ENCODE measurements around the gene CD81.
"Not testable (repeated sequence)": the region's sequence is repeated elsewhere in the genome, so short reads cannot be mapped to it uniquely, and the experiment has no call there.

CD81 gene, protein sequence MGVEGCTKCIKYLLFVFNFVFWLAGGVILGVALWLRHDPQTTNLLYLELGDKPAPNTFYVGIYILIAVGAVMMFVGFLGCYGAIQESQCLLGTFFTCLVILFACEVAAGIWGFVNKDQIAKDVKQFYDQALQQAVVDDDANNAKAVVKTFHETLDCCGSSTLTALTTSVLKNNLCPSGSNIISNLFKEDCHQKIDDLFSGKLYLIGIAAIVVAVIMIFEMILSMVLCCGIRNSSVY

DNA sequence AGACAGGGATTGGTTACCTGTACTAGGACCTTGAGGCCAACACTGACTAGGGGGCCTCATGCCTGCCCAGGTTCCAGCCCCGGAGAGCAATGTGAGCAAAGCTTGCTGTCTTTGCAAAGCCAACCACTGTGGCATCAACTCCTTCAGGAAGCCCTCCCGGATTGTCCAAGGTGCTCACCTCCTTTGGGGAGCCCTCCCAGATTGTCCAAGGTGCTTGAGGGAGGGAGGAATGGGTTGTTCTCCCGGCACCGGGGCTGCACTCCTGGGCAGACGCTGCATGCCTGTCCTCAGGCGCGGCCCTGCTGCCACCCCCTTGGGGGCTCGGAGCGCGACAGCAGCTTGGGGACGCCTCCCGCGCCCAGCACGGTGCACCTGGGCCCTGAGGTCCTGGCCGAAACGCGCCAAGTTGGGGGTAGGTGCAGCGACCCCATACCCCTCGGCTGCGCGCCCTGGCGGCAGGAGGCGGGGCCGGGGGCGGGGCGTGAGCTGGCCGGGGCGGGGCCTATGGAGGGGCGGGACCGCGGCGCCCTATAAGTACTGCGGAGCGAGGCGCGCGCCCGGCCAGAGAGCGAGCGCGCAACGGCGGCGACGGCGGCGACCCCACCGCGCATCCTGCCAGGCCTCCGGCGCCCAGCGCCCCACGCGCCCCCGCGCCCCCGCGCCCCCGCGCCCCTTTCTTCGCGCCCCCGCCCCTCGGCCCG is at the start of gene CD81:
TSS of gene CD81 (plus strand) at position 560 of the 701 bp plus-strand sequence. CDS start 240 bp downstream, outside the sequence.
- DNase-seq: no peak

DNA sequence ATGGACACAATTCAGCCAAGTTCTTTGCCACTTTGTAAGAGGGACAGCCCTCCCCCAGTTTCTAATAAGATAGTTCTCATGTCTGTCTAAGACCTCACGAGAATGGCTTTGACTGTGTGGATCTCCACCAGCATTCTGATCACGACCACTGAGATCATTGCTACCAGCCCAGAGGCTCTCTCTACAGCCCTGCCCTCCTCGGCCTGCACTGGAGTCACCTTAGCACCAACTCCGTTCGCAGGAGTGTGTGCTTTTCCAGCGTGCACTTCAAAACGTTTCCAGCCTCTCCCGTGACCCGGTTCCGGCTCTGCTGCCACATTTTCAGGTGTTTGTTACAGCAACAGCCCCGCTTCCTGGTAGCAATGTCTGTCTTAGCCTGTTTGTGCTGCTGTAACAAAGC is 49.1 kb upstream of the CD81 start:
- DNase-seq: no peak

DNA sequence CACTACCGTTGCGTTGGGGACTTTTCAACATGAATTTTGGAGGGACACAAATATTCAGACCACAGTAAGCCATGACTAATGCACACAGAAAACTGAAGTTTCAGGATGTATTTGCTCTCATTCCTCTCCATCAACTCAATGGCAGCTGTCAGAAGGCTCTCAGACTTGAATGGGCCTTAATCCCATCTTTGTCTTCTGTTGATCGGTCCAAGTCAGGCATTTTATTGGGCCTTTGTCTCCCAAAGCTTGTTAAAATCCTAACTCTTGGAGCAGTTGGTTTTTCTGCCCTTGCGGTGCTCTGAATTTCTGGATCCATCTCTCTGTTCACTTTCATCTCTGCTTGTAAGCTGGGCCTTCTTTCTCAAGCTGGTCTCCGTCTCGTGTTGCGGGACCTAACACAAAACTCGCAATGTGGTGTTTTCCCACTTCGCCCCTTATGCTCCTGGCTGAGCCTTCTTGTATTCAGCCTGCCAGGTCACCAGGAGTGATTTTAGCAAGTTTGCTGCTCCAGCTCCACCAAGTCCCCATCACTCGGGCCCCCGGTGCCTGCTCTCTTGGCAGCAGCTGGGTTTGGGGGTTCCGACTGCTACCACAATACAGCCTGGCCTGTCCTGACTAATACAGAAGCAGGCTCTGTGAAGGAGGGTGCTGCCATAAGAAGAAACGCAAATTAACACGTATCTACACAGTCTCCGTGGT is 48.3 kb upstream of the CD81 start:
- no peak for DNase-seq

DNA sequence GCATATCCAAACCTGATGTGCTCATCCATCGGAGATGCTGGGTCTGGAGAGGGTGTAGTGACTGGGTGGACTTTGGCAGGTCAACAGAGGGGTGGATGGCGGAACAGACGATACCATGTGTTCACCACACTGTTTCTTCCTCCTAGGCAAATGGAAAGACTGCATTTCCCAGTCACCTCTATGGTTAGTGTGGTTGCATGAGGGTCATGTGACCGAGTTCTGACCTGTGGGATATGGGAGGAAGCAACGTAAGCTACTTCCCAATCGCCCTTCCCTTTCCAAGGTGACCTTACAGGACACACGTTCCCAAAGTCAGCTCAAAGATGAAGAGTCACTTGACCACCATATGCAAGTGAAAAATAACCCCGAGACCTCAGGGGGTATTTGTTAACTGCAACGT is 47.6 kb upstream of the CD81 start:
- DNase-seq: no peak

DNA sequence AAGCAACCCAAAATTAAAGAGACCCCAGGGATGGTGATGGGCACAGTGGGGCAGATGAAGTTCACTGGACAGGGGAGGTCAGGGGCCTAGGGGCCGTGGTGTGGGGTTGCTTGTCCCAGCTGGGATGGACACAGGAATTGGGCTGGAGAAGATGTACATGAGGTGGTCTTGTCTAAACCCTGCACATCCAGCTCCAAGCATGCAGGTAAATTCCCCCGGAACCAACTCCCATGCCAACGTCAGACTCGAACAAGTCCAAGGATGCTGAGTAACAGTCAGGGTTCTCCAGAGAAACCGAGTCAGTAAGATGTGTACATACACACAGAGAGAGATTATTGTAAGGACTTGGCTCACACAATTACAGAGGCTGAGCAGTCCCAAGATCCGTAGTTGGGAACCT is 46.4 kb upstream of the CD81 start:
- no peak for DNase-seq

DNA sequence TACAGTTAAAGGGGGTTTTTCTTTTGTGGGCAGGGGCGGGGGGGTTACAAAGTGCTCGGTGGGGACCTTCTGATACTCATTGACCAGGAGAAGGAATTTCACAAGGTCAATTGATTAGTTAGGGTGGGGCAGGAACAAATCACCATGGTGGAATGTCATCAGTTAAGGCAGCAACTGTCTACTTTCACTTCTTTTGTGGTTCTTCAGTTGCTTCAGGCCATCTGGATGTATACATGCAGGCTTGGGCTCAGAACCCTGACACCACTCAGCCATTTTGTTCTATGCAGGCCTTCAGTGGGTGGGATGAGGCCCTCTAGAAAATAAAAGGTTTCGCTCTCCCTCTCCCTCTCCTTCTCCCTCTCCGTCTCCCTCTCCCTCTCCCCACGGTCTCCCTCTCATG is 45.7 kb upstream of the CD81 start:
- no peak for DNase-seq

DNA sequence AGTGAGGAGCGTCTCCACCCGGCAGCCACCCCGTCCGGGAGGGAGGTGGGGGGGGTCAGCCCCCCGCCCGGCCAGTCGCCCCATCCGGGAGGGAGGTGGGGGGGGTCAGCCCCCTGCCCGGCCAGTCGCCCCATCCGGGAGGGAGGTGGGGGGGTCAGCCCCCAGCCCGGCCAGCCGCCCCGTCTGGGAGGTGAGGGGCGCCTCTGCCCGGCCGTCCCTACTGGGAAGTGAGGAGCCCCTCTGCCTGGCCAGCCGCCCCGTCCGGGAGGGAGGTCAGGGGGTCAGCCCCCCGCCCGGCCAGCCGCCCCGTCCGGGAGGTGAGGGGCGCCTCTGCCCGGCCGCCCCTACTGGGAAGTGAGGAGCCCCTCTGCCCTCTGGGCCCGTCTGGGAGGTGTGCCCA is 44.5 kb upstream of the CD81 start:
- DNase-seq: not testable (repeated sequence)

DNA sequence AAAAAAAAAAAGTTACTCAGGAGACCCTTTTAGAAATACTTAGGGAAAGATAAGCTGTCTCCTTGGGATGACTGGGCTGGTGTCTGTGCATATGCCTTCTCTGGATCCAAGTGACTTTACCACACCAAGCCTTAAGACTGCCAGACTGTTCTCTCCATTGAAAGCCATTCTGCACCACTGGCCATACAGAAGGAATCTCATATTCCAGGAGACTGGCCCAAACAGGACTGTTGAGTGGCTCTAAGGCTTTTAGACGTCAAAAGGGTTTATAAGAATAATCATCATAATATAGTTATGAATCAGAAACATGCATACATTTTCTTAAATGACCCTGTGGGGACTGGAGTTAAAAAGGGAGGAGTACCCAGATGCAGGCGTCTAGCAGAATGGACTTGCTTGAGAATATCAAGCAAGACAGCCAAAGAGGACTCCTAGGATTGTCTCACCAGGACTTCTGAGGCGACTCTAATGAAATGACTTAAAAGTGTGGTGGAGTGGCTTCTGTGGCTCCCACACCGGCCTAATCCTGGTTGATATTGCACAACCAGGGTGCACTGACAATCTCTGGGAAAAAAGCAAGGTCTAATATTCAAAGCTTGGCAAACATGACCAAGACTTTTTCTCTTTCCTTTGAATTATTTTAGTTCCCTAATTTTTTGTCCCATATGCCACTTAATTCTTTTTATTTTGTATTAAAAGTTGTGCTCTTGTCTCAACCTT is 43.5 kb upstream of the CD81 start:
- DNase-seq: not testable (repeated sequence)

DNA sequence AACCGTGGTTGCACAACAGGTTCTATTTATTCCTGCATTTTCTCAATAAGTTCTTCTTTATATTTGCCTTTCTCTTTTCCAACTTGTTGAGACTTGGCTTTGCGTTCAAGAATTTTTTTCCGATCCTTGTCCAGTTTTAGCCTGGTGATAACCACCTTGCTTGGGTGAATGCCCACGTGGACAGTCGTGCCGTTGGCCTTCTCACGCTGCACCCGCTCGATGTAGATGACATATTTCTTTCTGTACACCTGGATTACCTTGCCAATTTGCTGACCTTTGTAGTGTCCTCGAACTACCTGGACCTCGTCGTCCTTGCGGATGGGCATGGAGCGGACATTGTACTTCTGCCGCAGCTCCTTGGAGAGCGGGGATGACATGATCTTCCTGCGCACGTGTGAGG is 41.8 kb upstream of the CD81 start:
- not testable (repeated sequence) for DNase-seq

DNA sequence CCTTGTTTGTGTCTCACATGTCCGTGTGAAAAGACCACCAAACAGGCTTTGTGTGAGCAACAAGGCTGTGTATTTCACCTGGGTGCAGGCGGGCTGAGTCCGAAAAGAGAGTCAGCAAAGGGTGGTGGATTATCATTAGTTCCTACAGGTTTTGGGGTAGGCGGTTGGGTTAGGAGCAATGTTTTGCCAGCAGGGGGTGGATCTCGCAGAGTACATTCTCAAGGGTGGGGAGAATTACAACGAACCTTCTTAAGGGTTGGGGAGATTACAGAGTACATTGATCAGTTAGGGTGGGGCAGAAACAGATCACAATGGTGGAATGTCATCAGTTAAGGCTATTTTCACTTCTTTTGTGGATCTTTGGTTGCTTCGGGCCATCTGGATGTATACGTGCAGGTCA is 38.4 kb upstream of the CD81 start:
- not testable (repeated sequence) for DNase-seq

DNA sequence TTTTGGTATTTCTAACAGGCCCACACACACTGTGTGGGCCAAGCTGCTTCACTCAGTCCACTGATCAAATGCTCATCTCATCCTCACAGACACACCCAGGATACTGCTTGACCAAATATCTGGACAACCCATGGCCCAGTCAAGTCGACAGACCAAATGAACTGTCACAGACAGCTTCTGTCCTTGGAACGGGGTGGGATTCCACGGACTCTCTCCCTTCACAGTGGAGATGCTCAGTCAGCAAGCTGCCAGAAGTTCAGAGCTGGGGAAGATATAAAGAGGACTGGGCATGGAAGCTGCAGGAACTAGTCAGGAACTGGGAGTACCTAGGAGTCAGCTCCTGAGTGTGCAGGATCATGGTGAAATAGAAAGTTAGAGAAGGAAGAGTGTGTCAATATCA is 34.6 kb upstream of the CD81 start:
- no peak for DNase-seq

DNA sequence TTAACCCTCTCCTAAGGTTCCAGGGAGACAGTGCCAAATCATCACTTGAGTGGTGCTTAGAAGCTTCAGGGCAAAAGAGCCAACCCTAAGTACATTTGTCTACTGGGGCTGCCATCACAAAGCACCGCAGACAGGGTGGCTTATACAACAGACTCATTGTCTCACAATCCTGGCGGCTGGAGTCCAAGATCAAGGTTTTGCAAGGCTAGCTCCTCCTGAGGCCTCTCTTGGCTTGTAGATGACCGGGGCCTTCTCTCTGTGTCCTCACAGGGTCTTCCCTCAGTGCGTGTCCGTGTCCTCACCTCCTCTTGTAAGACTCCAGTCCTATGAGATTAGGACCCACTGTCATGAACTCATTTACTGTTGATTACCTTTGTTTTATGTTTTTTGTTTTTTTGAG is 34.1 kb upstream of the CD81 start:
- no peak for DNase-seq

DNA sequence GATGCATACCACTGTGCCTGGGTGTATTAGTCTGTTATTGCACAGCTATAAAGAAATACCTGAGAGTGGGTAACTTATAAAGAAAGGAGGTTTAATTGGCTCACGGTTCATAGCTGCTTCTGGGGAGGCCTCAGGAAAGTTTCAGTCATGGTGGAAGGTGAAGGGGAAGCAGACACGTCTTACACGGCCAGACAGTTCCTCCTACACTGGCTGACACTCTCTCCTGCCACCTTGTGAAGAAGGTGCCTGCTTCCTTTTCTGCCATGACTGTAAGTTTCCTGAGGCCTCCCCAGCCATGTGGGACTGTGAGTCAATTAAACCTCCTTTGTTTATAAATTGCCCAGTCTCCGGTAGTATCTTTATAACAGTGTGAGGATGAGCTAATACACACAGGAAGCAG is 33.6 kb upstream of the CD81 start:
- no peak for DNase-seq

DNA sequence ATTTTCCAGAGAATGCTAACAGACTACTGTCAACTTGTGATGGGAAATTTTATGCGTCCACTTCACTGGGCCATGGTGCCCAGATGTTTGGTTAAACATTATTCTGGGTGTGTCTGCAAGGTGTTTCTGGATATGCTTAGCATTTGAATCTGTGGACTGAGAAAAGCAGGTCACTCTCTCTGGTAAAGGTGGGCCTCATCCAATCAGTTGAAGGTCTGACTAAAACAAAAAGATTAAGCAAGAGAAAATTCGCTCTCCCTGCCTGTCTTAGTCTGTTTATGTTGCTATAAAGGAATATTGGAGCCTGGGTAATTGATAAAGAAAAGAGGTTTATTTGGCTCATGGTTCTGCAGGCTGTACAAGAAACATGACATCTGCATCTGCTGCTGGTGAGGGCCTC is 32.1 kb upstream of the CD81 start:
- no peak for DNase-seq

DNA sequence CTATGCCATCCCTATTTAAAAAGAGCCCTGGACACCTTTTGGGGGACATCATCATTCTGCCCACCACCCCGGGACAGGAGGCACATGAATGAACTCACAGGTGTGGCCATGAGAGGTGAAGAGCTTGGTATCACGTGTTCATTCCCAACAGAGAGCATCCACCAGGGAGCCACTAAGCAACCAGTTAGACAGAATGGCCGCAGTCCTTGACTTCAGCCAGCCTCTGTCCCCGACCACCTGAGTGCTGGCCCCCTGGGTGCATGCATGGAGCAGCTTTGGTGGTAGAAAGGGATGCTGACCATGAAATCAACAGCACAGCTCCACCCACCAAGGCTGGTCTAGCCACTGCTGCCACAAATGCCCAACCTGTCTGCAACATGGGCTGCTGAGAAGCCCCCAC is 31.1 kb upstream of the CD81 start:
- DNase-seq: no peak

DNA sequence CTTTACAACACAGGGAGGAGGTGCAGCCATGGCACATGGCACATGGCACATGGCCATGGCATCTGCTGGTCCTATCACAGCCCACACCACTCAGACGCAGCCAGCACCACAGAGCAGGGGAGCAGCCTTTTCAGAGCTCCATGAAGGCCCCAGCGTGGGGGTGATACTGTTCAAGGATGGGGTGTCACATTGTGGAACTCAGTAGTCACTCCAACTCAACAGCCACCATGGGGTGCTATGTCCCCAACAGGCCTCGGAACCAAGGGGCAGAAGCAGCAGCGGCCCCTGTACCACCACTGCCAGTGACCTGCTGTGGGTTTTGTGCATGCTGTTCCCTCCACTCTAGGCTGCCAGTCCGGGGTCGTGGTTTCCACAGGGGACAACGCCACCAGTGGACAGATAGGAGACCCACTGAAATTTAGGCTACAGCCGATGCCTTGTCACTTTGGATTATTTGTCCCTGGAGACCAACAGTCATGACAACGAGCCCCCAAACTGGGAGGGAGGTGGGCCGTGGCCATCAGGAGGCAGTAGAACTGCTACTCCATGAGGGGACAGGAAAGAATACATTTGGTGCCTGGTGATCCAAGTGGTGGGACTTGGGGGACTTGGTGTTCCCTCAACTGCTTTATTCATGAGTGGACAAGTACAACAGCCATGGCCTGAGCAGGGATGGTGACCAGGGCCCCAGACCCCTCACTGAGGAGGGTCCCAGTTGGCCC is 30.4 kb upstream of the CD81 start:
- no peak for DNase-seq

DNA sequence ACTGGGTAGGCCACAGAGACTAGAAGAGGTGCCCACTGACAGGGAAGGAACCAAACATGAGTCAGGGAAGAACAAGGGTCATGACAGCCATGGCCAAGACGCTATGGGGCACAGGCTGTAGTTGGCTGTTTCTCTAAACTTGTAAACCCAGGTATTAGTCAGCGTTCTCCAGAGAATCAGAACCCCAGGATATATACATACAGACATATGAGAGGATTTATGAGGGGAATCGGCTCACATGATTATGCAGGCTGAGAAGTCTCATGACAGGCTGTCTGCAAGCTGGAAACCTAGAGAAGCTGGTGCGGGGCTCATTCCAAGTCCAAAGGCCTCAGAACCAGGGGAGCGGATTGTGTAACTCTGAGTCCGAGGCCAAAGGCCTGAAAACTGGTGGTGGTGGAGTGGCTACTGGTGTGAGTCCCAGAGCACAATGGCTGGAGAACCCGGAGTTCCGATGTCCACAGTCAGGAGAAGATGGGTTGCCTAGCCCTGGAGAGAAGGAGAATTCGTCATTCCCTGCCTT is 29.7 kb upstream of the CD81 start:
- no peak for DNase-seq

DNA sequence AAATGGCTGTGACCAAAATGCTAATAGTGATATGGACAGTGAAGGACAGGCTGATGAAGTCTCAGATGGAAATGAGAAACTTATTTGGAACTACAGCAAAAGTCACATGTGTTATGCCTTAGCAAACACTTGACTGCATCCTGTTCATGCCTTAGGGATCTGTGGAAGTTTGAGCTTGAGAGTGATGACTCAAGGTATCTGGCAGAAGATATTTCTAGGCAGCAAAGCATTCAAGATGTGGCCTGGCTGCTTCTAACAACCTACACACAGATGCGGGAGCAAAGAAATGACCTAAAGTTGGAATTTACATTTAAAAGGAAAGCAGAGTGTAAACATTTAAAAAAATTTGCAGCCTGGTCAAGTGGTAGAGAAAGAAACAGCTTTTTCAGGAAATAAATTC is 28.1 kb upstream of the CD81 start:
- DNase-seq: no peak

DNA sequence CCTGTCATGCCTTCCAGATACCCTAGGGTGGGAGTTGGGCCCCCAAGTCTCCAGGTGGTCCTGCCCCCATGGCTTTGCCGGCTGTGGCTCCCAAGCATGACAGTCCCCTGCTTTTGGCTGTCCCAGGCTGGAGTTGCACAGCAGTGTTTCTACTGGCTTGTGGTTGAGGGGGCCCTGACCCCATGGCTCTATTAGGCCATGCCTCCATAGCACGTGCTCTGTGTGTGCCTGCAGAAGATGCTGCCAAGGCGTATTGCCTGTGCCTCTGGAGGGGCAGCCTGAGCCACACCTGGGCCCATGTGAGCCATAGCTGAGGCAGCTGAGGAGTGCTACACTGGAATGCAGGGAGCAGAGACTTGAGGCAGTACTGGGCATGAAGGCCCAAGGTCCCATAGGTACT is 25.4 kb upstream of the CD81 start:
- no peak for DNase-seq

DNA sequence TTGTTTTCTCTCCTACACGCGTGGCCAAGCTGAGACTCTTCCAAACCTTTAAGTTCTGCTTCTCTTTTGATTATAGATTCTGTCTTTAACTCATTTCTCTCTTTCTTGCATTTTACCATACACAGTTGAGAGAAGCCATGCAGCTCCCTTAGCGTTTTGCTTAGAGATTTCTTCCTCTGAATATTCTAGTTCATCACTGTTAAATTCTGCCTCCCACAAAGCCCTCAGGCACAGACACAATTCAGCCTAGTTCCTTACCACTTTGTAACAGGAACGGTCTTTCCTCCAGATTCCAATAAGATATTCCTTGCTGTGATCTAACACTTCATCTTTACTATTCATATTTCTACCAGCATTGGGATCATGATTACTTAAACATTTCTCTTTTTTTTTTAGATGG is 24.7 kb upstream of the CD81 start:
- no peak for DNase-seq

DNA sequence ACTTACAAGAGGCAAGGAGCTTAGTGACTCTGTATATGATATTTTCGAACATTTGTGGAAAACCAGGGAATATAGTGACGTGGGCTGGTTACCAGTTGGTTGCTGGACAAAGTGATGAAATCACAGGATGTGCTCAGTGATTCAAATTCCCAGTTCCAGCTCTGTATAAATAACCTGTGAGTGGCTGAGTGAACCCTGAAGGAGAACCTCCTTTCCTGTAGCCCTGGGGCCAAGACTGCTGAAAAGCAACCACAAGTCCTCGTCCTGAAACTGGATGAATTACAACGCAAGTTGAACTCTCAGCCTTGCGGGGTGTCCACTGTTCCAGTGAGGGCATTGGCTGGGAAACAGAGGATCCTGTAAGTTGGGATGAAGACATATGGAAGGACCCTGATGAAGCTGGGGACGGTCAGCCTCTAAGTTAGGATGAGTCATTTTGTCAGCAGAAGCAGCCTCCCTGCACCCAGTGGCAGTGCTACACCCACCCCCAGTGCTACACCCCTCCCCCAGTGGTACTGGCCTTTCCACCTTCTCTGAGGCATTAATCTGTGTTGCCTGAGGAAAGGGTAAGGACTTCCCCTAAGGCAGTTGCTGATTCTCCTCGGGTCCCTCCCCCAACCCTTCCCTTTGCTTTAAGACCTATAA is 22.0 kb upstream of the CD81 start:
- no peak for DNase-seq

DNA sequence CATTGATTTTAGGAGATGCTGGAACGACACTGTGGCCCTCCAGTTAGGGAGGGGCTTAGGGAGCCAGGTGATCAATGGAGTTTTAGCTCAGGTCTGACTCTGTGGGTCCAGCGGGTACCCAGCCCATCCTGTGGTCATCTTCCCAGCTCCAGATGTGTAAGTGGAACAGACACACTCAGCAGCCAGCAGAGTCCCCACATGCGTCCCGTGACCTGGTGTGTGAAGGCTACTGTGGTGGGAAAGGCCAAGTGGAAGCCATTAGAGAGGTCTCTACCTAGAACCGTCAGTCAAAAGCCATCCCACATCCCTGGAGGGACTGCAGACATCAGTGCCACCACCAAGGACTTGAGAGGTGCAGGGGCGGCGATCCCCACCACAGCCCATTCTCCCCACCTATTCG is 19.9 kb upstream of the CD81 start:
- DNase-seq: no peak

Measured in NCI-H187 (cell line).